ENCODE measurements around the gene PDLIM1. TPM values are rescaled to one million over a fixed set of nuclear protein-coding genes. Genes with fewer than 3 reads are reported as not detected.

The PDLIM1 gene
- polyA plus RNA-seq, 1 donor: 69.4 TPM

- no peak for DNase-seq
Measured at GRCh38 chr10:95319239-95319638, 28.4 kb upstream of the PDLIM1 start.

- DNase-seq: no peak
Measured at GRCh38 chr10:95315509-95315908, 24.7 kb upstream of the PDLIM1 start.

- DNase-seq: no peak
Measured at GRCh38 chr10:95314192-95314918, 23.6 kb upstream of the PDLIM1 start.

GRCh38 chr10:95312986-95313495 is 22.2 kb upstream of the PDLIM1 start:
- no peak for DNase-seq

- no peak for DNase-seq
Measured at GRCh38 chr10:95312257-95312656, 21.5 kb upstream of the PDLIM1 start.

- no peak for DNase-seq
Measured at GRCh38 chr10:95309958-95310357, 19.2 kb upstream of the PDLIM1 start.

- DNase-seq: no peak
Measured at GRCh38 chr10:95308389-95309302, 17.8 kb upstream of the PDLIM1 start.

GRCh38 chr10:95306851-95307250 is 16.0 kb upstream of the PDLIM1 start:
- no peak for DNase-seq

GRCh38 chr10:95306318-95306650 is 15.5 kb upstream of the PDLIM1 start:
- DNase-seq: no peak

GRCh38 chr10:95305606-95306317 is 15.0 kb upstream of the PDLIM1 start:
- no peak for DNase-seq

- no peak for DNase-seq
Measured at GRCh38 chr10:95304976-95305375, 14.2 kb upstream of the PDLIM1 start.

- no peak for DNase-seq
Measured at GRCh38 chr10:95304463-95304862, 13.7 kb upstream of the PDLIM1 start.

- DNase-seq: no peak
Measured at GRCh38 chr10:95303950-95304349, 13.1 kb upstream of the PDLIM1 start.

- no peak for DNase-seq
Measured at GRCh38 chr10:95303535-95303934, 12.7 kb upstream of the PDLIM1 start.

GRCh38 chr10:95300022-95300539 is 9.3 kb upstream of the PDLIM1 start:
- no peak for DNase-seq

GRCh38 chr10:95297402-95297801 is 6.6 kb upstream of the PDLIM1 start:
- no peak for DNase-seq

GRCh38 chr10:95296764-95297163 is 6.0 kb upstream of the PDLIM1 start:
- no peak for DNase-seq

- DNase-seq: peak; percentile 68
Measured at GRCh38 chr10:95295031-95295755, 4.4 kb upstream of the PDLIM1 start.

- peak; percentile 68 for DNase-seq
Measured at GRCh38 chr10:95293631-95294030, 2.8 kb upstream of the PDLIM1 start.

GRCh38 chr10:95291365-95292039 is 699 bp upstream of the PDLIM1 start:
- DNase-seq: no peak

- DNase-seq: no peak
Measured at GRCh38 chr10:95289921-95290421, 832 bp downstream of the PDLIM1 start.

Measured in left kidney (tissue), 2 donors.